ENCODE results near the gene SPOCD1. TPM values are rescaled to one million over a fixed set of nuclear protein-coding genes. Genes with fewer than 3 reads are reported as not detected.

The SPOCD1 gene
- total and polyA plus RNA-seq, 8 donors = 0.32 to 10.9 (median 0.55) TPM

DNA sequence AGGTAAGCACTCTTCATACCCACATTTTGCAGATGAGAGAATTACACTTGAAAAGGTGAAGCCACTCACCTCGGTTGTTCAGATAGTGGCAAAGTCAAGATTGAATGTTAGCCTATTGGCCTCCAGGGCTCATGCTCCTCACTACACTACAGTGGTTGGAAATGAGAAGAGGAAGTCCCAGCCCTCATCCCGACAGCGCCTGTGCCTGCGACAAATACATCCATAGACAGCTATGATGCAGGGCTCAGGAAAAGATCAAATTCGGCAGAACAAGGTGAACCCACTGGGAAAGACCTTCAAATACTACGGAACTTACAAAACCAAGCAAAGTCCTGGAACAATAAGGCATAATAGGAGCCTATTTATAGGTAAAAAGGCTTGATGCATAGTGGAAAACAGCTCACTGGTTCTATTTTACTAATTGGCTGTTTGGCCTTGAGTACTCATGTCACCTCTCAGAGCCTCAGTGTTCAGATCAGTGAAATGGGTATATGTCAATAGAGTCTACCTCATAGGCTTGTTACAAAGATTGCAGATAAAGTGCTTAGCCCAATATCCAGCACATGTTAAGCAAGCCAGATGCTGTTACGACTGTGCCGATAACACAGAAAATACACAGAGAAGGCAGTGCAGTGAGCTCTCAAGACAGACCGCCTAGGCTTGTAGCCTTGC lies 3.5 kb downstream of the SPOCD1 start:
- no peaks in the 10 kb centered on the region for H3K4me1 ChIP-seq
- H3K27ac ChIP-seq = no peak overlapping the region
- no peaks in the 10 kb centered on the region for H3K36me3 ChIP-seq
- DNase-seq (no peak), ATAC-seq (no peak)
- no peak overlapping the region for H3K4me3 ChIP-seq
- intact Hi-C loops (cut with DNase I) = no loop called here
- no peaks in the 10 kb centered on the region for H3K27me3 ChIP-seq
- H3K9me3 ChIP-seq = peaks cover 0 to 2% of the 10 kb centered on the region in 2 donors
- TF ChIP-seq, protein P1, sequence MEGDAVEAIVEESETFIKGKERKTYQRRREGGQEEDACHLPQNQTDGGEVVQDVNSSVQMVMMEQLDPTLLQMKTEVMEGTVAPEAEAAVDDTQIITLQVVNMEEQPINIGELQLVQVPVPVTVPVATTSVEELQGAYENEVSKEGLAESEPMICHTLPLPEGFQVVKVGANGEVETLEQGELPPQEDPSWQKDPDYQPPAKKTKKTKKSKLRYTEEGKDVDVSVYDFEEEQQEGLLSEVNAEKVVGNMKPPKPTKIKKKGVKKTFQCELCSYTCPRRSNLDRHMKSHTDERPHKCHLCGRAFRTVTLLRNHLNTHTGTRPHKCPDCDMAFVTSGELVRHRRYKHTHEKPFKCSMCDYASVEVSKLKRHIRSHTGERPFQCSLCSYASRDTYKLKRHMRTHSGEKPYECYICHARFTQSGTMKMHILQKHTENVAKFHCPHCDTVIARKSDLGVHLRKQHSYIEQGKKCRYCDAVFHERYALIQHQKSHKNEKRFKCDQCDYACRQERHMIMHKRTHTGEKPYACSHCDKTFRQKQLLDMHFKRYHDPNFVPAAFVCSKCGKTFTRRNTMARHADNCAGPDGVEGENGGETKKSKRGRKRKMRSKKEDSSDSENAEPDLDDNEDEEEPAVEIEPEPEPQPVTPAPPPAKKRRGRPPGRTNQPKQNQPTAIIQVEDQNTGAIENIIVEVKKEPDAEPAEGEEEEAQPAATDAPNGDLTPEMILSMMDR (IDR thresholded peaks at IDR 0.05) = no peak

DNA sequence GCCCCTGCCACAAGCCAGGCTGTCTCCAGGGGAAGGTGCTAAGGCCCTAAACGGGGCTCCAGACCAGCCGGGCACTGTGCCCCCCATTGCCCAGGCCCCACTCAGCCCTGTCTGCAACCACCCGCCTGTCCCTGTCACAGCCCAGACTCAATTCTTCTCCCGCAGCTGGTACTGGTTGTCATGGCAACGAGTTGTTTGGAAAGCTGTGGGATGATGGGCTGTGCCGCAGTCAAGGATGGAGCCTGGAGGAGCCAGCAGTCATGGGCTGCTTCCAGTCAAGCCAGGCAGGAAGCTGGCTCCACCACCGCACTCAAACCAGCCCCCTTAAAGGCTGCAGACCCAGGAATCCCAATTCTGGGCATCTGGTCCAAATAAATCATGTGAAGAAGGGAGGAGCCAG lies 4.2 kb downstream of the SPOCD1 start:
- Histone ChIP-seq H3K4me3 (no peak overlapping the region), H3K36me3 (no peaks in the 10 kb centered on the region)
- intact Hi-C loops (cut with DNase I) = no loop called here

DNA sequence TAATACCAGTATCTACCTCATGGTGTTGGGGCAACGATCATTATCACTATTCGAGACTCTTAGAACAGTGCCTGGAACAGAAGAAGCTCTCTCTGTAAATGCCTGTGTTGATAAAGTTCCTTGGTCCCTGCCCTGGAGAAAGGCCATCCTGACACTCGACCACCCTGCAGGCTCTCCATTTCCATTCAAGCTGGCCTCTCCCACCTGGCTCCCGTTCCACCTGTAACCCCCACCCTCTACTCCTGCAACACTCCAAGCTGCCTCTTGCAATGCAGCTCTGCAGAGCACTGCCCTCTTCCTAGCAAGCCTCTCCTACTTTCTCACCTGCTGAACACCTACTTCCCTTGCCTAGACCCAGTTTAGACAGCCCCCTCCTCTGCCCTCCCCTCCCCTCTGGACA lies 6.1 kb downstream of the SPOCD1 start:
- DNase-seq = no peak
- intact Hi-C loops (cut with DNase I) = no loop called here
- no peaks in the 10 kb centered on the region for H3K27me3 ChIP-seq
- TF ChIP-seq, protein P1 (IDR thresholded peaks at IDR 0.05) = no peak
- no peaks in the 10 kb centered on the region for H3K9me3 ChIP-seq
- no peaks in the 10 kb centered on the region for H3K4me1 ChIP-seq
- no peak overlapping the region for H3K4me3 ChIP-seq
- no peak for ATAC-seq
- H3K27ac ChIP-seq = no peak overlapping the region
- H3K36me3 ChIP-seq = no peaks in the 10 kb centered on the region

More for the DNA sequence above, 4.2 kb downstream of the SPOCD1 start:
- H3K9me3 ChIP-seq = peaks cover 0 to 2% of the 10 kb centered on the region in 2 donors
- no peaks in the 10 kb centered on the region for H3K4me1 ChIP-seq
- DNase-seq (peak in 1 of 4 donors; percentile 49), ATAC-seq (no peak)
- H3K27me3 ChIP-seq = no peaks in the 10 kb centered on the region
- TF ChIP-seq, protein P1 (IDR thresholded peaks at IDR 0.05) = no peak
- H3K27ac ChIP-seq = no peak overlapping the region

DNA sequence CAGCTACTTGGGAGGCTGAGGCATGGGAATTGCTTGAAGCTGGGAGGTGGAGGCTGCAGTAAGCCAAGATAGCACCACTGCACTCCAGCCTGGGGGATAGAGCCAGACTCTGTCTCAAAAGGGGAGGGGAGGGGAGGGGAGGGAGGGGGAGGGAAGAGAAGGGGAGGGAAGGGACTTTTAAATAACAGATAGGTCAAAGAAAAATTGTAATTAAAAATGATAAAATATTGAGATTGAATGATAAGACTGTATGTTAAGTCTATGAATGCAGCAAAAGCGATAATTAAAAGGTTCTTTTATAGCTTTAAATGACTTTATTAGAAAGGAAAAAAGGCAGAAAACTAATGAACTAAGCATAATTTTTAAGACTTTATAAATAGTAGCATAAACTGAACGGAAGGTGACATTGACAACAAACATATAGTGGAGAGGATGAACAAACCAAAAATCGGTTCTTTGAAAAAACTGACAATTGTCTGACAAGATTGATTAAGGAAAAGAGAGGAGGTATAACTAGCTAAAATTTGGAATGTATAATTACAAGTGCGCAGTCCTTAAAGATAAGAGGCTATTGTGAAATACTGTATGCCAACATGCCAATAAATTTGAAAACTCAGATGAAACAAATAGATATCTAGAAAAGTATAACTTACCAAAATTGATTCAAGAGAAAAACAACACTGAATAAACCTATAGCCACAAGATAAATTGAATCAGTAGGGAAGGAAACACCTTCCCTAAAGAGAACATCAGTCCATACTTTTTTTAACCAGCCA lies 8.4 kb downstream of the SPOCD1 start:
- no peaks in the 10 kb centered on the region for H3K9me3 ChIP-seq
- H3K4me3 ChIP-seq = no peak overlapping the region
- DNase-seq = no peak
- no peak overlapping the region for H3K27ac ChIP-seq
- TF ChIP-seq, protein P1 (IDR thresholded peaks at IDR 0.05) = no peak
- no peak for ATAC-seq
- intact Hi-C loops (cut with DNase I) = no loop called here
- H3K36me3 ChIP-seq = no peaks in the 10 kb centered on the region
- no peaks in the 10 kb centered on the region for H3K4me1 ChIP-seq
- no peaks in the 10 kb centered on the region for H3K27me3 ChIP-seq

DNA sequence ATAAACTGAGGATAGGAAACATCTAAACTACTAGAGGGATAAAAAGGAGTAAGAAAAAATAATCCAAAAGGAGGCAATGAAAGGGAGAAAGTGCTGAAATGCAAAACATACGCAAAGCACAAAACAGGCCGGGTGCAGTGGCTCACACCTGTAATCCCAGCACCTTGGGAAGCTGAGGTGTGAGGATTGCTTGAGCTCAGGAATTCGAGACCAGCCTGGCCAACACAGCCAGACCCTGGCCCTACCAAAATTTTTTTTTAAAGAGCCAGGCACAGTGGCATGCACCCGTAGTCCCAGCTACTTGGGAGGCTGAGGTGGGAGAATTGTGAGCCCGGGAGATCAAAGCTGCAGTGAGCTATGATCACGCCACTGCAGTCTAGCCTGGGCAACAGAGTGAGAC lies 10.5 kb downstream of the SPOCD1 start:
- Histone ChIP-seq H3K36me3 (no peaks in the 10 kb centered on the region), H3K4me3 (no peak overlapping the region), H3K9me3 (no peaks in the 10 kb centered on the region), H3K27me3 (no peaks in the 10 kb centered on the region), H3K4me1 (peaks cover 0 to 3% of the 10 kb centered on the region in 2 donors), H3K27ac (no peak overlapping the region)
- ATAC-seq (no peak), DNase-seq (no peak)
- TF ChIP-seq, protein P1 (IDR thresholded peaks at IDR 0.05) = no peak
- intact Hi-C loops (cut with DNase I) = no loop called here

All from left lung (tissue), 10 donors.